GM04504 (cell line): Measurements from ENCODE around the gene CTSZ.
"Not testable (repeated sequence)": the region's sequence is repeated elsewhere in the genome, so short reads cannot be mapped to it uniquely, and the experiment has no call there.

Experiments
- DNase-seq: peaks from one replicate; pipeline ENCODE4 v3.0.0-alpha.2; 2012; ENCODE audit warnings: low read depth

The CTSZ gene

DNA sequence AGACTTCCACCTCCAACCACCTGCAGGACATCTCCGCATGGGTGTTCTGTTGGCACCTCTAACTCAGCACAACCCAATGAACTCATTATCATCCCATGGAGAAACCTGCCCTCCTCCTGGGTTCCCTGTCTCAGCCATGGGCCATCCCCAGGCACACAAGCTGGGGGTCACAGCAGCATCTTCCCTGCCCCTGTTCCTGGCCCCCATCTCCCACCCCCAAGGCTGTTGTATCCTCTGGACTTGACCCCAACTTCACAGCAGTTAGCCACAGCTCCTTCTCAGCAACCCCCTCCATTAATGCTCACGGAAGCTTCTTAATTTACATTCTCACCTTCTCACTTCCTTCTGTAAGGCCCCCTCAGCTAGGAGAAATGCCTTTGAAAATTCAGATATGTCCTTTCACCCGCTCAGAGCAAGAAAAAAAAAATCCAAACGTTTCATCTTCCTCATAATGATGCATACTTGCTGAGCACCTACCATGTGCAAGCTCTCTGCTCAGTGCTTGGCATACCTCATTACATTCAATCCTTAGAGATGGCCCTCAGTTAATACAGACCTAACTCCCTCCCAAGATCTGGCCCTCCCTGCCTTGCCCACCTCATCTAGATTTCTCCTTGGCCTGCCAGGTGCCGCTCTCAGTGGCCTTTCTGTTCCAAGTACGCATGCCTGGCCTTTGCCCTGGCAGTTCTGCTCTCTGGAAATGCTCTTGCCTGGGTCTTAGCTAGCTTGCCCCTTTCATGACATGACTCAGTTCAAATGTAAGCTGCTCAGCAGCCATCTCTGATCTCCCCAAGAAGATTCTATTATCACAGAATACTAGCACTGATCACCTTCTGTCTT, 28.5 kb downstream of the CTSZ start:
- no peak for DNase-seq

DNA sequence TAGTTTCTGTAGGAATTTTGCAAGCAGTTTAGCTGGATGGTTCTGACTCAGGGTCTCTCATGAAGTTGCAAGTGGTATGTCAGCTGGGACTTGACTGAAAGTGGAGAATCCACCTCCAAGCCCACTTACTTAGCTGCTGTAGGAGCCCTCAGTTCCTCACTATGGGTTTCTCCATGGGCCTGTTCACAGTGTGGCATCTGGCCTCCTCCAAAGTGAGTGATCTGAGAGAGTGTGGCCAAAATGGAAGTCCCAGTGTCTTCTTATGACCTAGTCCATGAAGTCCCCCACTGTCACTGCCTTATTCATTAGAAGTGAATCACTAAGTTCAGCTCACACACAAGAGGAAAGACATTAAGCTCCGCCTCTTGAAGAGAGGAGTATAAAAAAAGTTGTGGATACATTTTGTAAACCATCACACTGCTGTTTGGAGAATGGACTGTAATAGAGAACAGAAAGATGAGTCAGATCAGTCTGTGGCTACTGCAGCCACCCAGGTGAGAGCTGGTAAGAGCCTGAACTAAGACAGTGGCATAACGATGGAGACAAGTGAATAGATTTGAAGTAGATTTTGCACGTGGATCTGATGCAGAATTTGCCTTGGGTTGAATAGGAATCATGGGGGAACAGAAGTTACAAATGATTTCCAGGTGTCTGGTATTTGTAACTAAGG, 30.9 kb downstream of the CTSZ start:
- no peak for DNase-seq

- DNase-seq: no peak
These were observed 31.7 kb downstream of the CTSZ start for GRCh38 chr20:58975353-58975752.

- DNase-seq: no peak
These were observed 33.2 kb downstream of the CTSZ start for GRCh38 chr20:58973866-58974265.

- DNase-seq: no peak
These were observed 33.9 kb downstream of the CTSZ start for GRCh38 chr20:58973179-58973578.

- no peak for DNase-seq
These were observed 35.6 kb downstream of the CTSZ start for GRCh38 chr20:58971429-58971828.

DNA sequence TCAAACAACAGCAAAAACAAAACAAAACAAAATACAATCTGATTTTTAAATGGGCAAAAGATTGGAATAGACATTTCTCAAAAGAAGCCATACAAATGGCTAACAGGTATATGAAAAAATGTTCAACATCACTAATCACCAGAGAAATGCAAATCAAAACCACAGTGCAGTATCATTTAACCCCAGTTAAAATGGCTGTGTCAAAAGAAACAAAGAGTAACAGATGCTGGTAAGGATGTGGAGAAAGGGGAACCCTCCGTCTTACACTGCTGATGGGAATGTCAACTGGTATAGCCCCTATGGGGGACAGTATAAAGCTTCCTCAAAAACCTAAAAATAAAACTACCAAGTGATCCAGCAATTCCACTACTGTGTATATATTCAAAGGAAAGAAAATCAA, 36.9 kb downstream of the CTSZ start:
- no peak for DNase-seq

DNA sequence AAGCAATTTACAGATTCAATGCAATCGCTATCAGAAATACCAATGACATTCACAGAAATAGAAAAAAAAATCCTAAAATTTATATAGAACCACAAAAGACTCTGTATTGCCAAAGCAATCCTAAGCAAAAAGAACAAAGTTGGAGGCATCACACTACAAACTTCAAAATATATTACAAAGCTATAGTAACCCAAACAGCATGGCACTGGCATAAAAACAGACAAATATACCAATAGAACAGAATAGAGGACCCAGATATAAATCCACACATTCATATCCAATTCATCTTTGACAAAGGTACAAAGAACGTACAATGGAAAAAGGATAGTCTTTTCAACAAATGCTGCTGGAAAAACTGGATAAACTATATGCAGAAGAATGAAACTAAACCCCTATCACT, 37.6 kb downstream of the CTSZ start:
- no peak for DNase-seq

DNA sequence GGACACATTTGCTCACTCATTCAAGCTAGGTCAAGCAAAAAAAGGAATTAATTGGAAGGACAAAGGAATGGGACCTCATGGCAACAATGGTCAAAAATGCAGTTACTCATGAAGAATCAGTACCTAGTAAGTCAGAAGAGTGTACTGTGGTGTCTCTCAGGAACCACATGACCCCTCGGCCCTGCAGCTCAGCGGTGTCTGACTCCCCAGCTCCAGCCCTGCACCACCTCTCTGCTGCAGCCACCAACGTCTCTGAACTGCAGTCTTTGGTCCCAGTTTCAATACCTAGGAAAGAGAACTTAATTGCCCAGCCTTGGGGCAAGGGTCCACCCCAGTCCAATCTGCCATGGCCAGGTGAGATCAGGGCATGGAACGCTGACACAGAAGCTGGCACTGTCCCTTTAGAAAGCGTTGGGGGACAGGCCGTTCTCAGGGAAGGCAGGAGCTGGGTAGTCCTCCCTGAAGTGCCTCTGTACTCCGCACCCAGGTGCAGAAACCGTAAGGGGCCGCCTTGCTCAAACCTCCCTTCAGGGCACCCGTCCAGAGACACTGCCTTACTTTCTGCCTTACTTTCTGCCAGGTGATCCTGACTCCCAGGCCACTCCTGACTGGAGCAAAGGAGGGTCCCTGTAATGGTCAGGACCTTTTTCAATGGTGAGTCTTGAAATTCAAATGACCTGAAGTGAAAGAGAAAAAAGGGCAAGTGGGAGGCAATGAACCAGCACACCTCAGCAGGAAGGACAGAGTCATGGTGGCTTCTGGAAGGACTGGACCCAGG, 39.2 kb downstream of the CTSZ start:
- no peak for DNase-seq

- no peak for DNase-seq
These were observed 41.6 kb downstream of the CTSZ start for GRCh38 chr20:58965270-58966064.

GRCh38 chr20:58963922-58964321, 43.1 kb downstream of the CTSZ start:
- DNase-seq: not testable (repeated sequence)

DNA sequence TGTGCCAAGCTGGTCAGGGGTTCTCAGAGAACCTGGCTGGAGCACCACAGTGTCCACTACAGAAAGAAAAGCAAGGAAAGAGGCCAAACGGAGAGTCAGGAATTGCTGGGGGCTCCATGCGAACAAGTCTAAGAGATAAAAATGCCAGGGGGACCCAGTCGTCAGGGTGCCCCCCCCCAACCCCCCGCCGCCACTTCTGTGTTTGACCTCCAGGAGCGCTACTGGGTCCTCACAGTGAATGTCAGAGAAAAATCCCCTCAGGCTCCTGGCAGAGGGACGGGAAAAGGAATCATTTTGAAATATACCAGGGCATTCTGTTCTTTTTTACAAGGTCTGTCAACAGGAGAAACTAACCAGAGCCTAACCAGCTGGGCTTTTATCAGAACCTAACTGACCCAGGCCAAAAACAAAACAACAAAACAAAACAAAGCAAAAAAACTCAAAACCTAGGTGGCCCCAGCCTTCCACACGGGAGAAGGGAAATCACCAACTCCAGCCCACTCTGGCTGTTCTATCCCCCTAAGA, 43.9 kb downstream of the CTSZ start:
- DNase-seq: no peak

DNA sequence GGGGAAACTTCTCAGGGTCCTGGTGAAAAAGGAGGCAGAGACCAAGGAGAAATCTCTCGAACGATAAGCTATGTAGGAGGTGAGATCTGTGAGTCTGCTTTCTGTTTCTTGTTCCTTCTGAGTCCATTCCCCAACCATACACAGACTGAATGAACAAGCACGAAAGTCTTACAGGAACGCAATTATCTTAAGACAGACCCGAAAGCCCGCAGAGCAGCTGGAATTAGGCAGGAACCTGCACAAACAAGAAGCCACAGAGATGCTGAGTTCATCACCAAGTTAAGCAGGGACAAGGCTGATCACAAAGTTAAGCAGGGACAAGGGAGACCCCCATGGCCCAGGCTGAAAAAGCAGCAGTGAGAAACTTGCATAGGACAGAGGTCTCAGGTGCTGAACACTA, 47.4 kb downstream of the CTSZ start:
- no peak for DNase-seq

GRCh38 chr20:58956078-58956477, 51.0 kb downstream of the CTSZ start:
- DNase-seq: no peak

GRCh38 chr20:58953050-58953449, 54.0 kb downstream of the CTSZ start:
- no peak for DNase-seq

DNA sequence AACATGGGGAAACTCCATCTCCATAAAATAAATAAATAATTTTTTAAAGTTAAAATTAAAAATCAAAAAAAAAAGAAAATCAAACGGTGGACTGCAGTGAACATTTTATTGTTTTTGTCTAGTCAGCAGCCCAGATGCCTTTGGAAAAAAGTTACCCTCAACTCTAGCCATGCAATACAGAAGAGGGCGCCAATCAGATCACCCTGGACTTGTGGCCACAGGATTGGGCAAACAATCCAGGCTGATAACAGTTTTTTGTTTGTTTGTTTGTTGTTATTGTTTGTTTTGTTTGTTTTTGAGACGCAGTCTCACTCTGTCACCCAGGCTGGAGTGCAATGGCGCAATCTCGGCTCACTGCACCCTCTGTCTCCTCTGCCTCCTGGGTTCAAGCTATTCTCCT, 56.5 kb downstream of the CTSZ start:
- DNase-seq: no peak

- not testable (repeated sequence) for DNase-seq
These were observed 59.2 kb downstream of the CTSZ start for GRCh38 chr20:58947797-58948388.

GRCh38 chr20:58945965-58946631, 61.0 kb downstream of the CTSZ start:
- DNase-seq: no peak
